ENCODE data around the gene C1QTNF7.

- TF ChIP-seq CTCF (conservative IDR thresholded peaks at IDR 0.05) (no peak), ZFX (IDR thresholded peaks at IDR 0.05) (no peak)
These were observed 42.3 kb upstream of the C1QTNF7 start for GRCh38 chr4:15385515-15385914.
